Prostate gland (tissue), 2 donors: ENCODE results near the gene LMBR1. TPM values are rescaled to one million over a fixed set of nuclear protein-coding genes. Genes with fewer than 3 reads are reported as not detected.

Experiments
- DNase-seq: peaks from one replicate; pipeline ENCODE4 v3.0.0-alpha.2; 2019; ENCODE audit warnings: low spot score
- H3K27ac ChIP-seq, 2 donors: fragments of 200-600 bp; sonication (generic); 2 replicates each; pipeline ENCODE4 v1.5.1; 2017 to 2019
- H3K27me3 ChIP-seq: fragments of 200-600 bp; sonication (generic); replicated peaks from 2 replicates; pipeline ENCODE4 v1.5.1; 2019; ENCODE audit not compliant: insufficient read depth
- H3K36me3 ChIP-seq, 2 donors: fragments of 200-600 bp; sonication (generic); 1 replicate in 1 of 2; 2 replicates in 1 of 2; pipeline versions ENCODE4 v1.5.1 to v1.8.1; 2017 to 2019
- H3K4me1 ChIP-seq: fragments of 200-600 bp; sonication (generic); replicated peaks from 2 replicates; pipeline ENCODE4 v1.5.1; 2019
- H3K4me3 ChIP-seq, 2 donors: fragments of 200-600 bp; sonication (generic); 2 replicates each; pipeline ENCODE4 v1.5.1; 2017 to 2019
- H3K9me3 ChIP-seq: fragments of 200-600 bp; sonication (generic); 2 replicates; pipeline ENCODE4 v1.5.1; 2017
- CTCF ChIP-seq, 4 experiments: fragments of 200-600 bp in 2 of 4; fragments of 450-650 bp in 2 of 4; sonication (generic) in 2 of 4; IDR thresholded peaks; 1 replicate in 3 of 4; 2 replicates in 1 of 4; pipeline ENCODE4 v1.5.1; 2016 to 2019; ENCODE audit warnings: antibody characterized with exemption in 4 of 4, mild to moderate bottlenecking in 2 of 4, moderate library complexity in 2 of 4
- POLR2A ChIP-seq: fragments of 450-650 bp; IDR thresholded peaks from one replicate; pipeline ENCODE4 v1.6.1; 2016; ENCODE audit warnings: antibody characterized with exemption, mild to moderate bottlenecking
- POLR2AphosphoS5 ChIP-seq: sonication (generic); formaldehyde crosslinking; IDR thresholded peaks from one replicate; pipeline ENCODE4 v1.6.1; 2017; ENCODE audit warnings: antibody characterized with exemption
- WGBS: methylation state at CpG from one replicate; pipeline ENCODE4 v1.1.5; 2018; 5-methylcytosine and 5-hydroxymethylcytosine counted together
- intact Hi-C: fragments of 100-400 bp; cut with DNase I; formaldehyde crosslinking; loops from one replicate; pipeline ENCODE4 v1.14.2; 2022
- total RNA-seq, 2 donors: library from RNA; depleted of rRNA; stranded (reverse); fragments of >200 nt; gene quantifications; one replicate each; pipeline ENCODE4 v1.1.0, GENCODE V29; 2016

The LMBR1 gene
- total RNA-seq, 2 donors from 2014 or later = 44.7 to 168 TPM

GRCh38 chr7:156827587-156828203 lies 65.3 kb downstream of the LMBR1 start:
- no peaks in the 10 kb centered on the region for H3K36me3 ChIP-seq
- no peaks in the 10 kb centered on the region for H3K4me1 ChIP-seq
- intact Hi-C loops = no loop called here
- no peaks in the 10 kb centered on the region for H3K9me3 ChIP-seq
- DNase-seq = no peak
- H3K4me3 ChIP-seq = no peak overlapping the region
- WGBS = 91% methylated on average over 6 of the region's 6 CpGs
- H3K27me3 ChIP-seq = no peaks in the 10 kb centered on the region
- TF ChIP-seq POLR2A = no peak
- TF ChIP-seq CTCF (IDR thresholded peaks at IDR 0.05) = peak in 3 of 4 experiments; percentile 11 to 42 (median 26)
- H3K27ac ChIP-seq = no peak overlapping the region

GRCh38 chr7:156823435-156823834 lies 69.5 kb downstream of the LMBR1 start:
- Histone ChIP-seq H3K27me3 (no peaks in the 10 kb centered on the region), H3K4me1 (no peaks in the 10 kb centered on the region), H3K27ac (no peak overlapping the region), H3K36me3 (no peaks in the 10 kb centered on the region), H3K9me3 (no peaks in the 10 kb centered on the region), H3K4me3 (no peak overlapping the region)
- 95% methylated on average over 4 of the region's 4 CpGs for WGBS
- DNase-seq = no peak
- TF ChIP-seq POLR2AphosphoS5 = no peak
- no peak for TF ChIP-seq CTCF (IDR thresholded peaks at IDR 0.05)
- TF ChIP-seq POLR2A = no peak
- intact Hi-C loops = no loop called here

- TF ChIP-seq POLR2AphosphoS5 (no peak), POLR2A (no peak), CTCF (IDR thresholded peaks at IDR 0.05) (no peak)
- Histone ChIP-seq H3K9me3 (no peaks in the 10 kb centered on the region), H3K4me3 (no peak overlapping the region), H3K27me3 (no peaks in the 10 kb centered on the region), H3K4me1 (no peaks in the 10 kb centered on the region), H3K36me3 (no peaks in the 10 kb centered on the region), H3K27ac (no peak overlapping the region)
- 97% methylated on average over 8 of the region's 8 CpGs for WGBS
- DNase-seq = no peak
- intact Hi-C loops = no loop called here
These were observed 72.4 kb downstream of the LMBR1 start for GRCh38 chr7:156820445-156821063.

- no peak for DNase-seq
- WGBS = 82% methylated on average over 5 of the region's 5 CpGs
- Histone ChIP-seq H3K27ac (no peak overlapping the region), H3K4me3 (no peak overlapping the region), H3K27me3 (no peaks in the 10 kb centered on the region), H3K4me1 (no peaks in the 10 kb centered on the region), H3K9me3 (no peaks in the 10 kb centered on the region), H3K36me3 (no peaks in the 10 kb centered on the region)
- TF ChIP-seq POLR2AphosphoS5 = no peak
- TF ChIP-seq CTCF (IDR thresholded peaks at IDR 0.05) = no peak
- no peak for TF ChIP-seq POLR2A
- intact Hi-C loops = loop anchor here (5.0 kb wide), 1 partner anchor 1023 kb away; no protein-coding TSS in a partner anchor
These were observed 73.2 kb downstream of the LMBR1 start for GRCh38 chr7:156819733-156820295.
